Measurements from ENCODE around the gene SLC15A3.

The SLC15A3 gene

GRCh38 chr11:60950933-60951605 lies 907 bp downstream of the SLC15A3 start:
- DNase-seq (ENCODE audit: insufficient read length, low spot score) (no peak), FAIRE-seq (no peak)
- no peak for TF ChIP-seq CTCF (IDR thresholded peaks at IDR 0.05; ENCODE audit: insufficient read depth, missing control alignments)

- FAIRE-seq (no peak), DNase-seq (ENCODE audit: insufficient read length, low spot score) (no peak)
- TF ChIP-seq CTCF (IDR thresholded peaks at IDR 0.05; ENCODE audit: insufficient read depth, missing control alignments), result no peak
Observed at GRCh38 chr11:60950024-60950423, 2.0 kb downstream of the SLC15A3 start.

- no peak for TF ChIP-seq CTCF (IDR thresholded peaks at IDR 0.05; ENCODE audit: insufficient read depth, missing control alignments)
- DNase-seq (ENCODE audit: insufficient read length, low spot score) (no peak), FAIRE-seq (no peak)
Observed at GRCh38 chr11:60948250-60948649, 3.7 kb downstream of the SLC15A3 start.

- FAIRE-seq (no peak), DNase-seq (ENCODE audit: insufficient read length, low spot score) (no peak)
- no peak for TF ChIP-seq CTCF (IDR thresholded peaks at IDR 0.05; ENCODE audit: insufficient read depth, missing control alignments)
Observed at GRCh38 chr11:60947700-60948099, 4.3 kb downstream of the SLC15A3 start.

GRCh38 chr11:60946601-60947264 lies 5.2 kb downstream of the SLC15A3 start:
- DNase-seq (ENCODE audit: insufficient read length, low spot score) (no peak), FAIRE-seq (no peak)
- TF ChIP-seq CTCF (IDR thresholded peaks at IDR 0.05; ENCODE audit: insufficient read depth, missing control alignments), result no peak

- DNase-seq (ENCODE audit: insufficient read length, low spot score), result no peak
- no peak for FAIRE-seq
- TF ChIP-seq CTCF (IDR thresholded peaks at IDR 0.05; ENCODE audit: insufficient read depth, missing control alignments), result no peak
Observed at GRCh38 chr11:60945295-60945667, 6.7 kb downstream of the SLC15A3 start.
